NCI-H82 treated with DMSO at 0.1 percent for 48 hours (cell line): ENCODE measurements around the gene ZBTB32.
"Not testable (repeated sequence)": the region's sequence is repeated elsewhere in the genome, so short reads cannot be mapped to it uniquely, and the experiment has no call there.

ENCODE experiments used
- DNase-seq: peaks from one replicate; lab custom pipeline; 2025; ENCODE audit not compliant: unreplicated experiment; lab: John Stamatoyannopoulos, UW

Gene ZBTB32

DNA sequence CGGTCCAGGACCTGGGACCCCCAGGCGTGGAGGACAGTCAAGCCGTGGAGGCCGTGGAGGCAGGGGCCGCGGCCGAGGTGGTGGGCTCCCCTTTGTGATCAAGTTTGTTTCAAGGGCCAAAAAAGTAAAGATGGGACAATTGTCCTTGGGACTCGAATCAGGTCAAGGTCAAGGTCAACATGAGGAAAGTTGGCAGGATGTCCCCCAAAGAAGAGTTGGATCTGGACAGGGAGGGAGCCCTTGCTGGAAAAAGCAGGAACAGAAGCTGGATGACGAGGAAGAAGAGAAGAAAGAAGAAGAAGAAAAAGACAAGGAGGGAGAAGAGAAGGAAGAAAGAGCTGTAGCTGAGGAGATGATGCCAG lies 15.8 kb downstream of the ZBTB32 start:
- DNase-seq = no peak

DNA sequence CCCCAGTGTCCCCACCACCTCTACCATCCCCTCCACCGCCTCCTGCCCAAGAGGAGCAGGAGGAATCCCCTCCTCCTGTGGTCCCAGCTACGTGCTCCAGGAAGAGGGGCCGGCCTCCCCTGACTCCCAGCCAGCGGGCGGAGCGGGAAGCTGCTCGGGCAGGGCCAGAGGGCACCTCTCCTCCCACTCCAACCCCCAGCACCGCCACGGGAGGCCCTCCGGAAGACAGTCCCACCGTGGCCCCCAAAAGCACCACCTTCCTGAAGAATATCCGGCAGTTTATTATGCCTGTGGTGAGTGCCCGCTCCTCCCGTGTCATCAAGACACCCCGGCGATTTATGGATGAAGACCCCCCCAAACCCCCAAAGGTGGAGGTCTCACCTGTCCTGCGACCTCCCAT lies 16.3 kb downstream of the ZBTB32 start:
- DNase-seq = no peak

DNA sequence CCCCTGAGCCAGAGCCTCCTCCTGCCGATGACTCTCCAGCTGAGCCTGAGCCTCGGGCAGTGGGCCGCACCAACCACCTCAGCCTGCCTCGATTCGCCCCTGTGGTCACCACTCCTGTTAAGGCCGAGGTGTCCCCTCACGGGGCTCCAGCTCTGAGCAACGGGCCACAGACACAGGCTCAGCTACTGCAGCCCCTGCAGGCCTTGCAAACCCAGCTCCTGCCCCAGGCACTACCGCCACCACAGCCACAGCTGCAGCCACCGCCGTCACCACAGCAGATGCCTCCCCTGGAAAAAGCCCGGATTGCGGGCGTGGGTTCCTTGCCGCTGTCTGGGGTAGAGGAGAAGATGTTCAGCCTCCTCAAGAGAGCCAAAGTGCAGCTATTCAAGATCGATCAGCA lies 17.0 kb downstream of the ZBTB32 start:
- DNase-seq = no peak

- no peak for DNase-seq
Measured at GRCh38 chr19:35722461-35722860, 18.1 kb downstream of the ZBTB32 start.

GRCh38 chr19:35722897-35723296 lies 18.5 kb downstream of the ZBTB32 start:
- no peak for DNase-seq

DNA sequence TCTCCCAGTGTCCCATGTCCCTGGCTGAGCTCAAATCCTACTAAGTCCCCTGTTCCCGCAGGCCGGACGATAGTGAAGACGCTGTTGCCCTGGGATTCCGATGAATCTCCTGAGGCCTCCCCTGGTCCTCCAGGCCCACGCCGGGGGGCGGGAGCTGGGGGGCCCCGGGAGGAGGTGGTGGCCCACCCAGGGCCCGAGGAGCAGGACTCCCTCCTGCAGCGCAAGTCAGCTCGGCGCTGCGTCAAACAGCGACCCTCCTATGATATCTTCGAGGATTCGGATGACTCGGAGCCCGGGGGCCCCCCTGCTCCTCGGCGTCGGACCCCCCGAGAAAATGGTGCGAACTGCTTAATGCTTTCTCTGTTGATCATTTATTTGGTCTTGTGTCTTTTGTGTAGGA lies 19.3 kb downstream of the ZBTB32 start:
- no peak for DNase-seq

GRCh38 chr19:35724132-35724531 lies 19.8 kb downstream of the ZBTB32 start:
- DNase-seq = not testable (repeated sequence)

DNA sequence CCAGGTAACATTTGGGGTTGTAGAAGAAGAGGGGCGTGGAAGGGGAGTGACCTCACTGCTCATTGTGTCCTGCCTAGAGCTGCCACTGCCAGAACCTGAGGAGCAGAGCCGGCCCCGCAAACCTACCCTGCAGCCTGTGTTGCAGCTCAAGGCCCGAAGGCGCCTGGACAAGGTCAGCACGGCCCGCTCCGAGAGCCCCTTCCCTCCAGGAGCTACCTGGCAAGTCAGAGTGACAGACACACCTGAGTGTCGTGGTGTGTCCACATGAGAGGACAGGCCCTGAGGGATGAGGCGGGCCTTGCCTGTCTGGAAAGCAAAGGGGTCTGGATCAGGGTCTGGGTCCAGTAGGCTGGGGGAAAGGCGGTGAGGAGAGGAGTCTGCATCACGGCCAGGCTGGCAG lies 20.2 kb downstream of the ZBTB32 start:
- no peak for DNase-seq

DNA sequence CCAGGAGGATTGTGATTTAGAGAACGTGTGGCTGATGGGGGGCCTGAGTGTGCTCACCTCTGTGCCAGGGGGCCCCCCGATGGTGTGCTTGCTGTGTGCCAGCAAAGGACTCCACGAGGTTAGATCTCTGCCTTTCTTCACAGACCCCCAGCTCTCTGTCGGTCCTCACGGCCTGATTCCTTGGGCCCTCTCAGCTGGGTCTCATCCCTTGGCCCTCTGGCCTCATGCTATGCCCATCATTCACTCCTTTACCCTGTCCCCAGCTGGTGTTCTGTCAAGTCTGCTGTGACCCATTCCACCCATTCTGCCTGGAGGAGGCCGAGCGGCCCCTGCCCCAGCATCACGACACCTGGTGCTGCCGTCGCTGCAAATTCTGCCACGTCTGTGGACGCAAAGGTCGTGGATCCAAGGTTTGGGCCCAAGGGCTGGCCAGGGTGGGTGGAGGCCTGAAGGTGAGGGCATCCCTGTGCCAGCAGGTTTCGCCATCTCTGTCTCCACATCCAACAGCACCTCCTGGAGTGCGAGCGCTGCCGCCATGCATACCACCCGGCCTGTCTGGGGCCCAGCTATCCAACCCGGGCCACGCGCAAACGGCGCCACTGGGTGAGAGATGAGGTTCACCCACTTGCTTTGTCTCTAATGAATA lies 21.0 kb downstream of the ZBTB32 start:
- no peak for DNase-seq

- DNase-seq = no peak
Measured at GRCh38 chr19:35727053-35727955, 22.9 kb downstream of the ZBTB32 start.

GRCh38 chr19:35727956-35728706 lies 23.8 kb downstream of the ZBTB32 start:
- no peak for DNase-seq

- DNase-seq = no peak
Measured at GRCh38 chr19:35729021-35729420, 24.7 kb downstream of the ZBTB32 start.

DNA sequence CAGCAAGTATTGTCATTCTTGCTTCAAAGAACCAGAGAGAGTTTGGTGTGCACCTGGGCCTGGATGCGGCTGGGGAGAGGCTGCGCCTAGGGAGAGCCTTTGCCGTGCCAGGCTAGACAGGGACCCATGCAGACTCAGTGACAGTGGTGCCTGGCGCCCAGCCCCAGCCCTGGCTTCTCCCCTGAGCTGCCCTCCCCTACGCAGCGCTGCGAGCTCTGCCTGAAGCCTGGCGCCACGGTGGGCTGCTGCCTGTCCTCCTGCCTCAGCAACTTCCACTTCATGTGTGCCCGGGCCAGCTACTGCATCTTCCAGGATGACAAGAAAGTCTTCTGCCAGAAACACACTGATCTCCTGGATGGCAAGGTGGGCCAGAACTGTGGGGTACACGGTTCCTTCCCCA lies 25.4 kb downstream of the ZBTB32 start:
- DNase-seq = no peak

DNA sequence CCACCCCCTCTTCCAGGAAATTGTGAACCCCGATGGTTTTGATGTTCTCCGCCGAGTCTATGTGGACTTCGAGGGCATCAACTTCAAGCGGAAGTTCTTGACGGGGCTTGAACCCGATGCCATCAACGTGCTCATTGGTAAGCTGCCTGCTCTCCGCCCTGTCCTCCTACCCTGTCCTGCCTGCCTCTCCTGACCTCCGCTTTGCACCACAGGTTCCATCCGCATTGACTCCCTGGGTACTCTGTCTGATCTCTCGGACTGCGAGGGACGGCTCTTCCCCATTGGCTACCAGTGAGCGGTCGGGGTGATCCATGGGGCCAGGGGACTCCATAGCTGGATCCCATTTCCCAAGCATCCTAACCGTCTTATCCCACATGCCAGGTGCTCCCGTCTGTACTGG lies 26.0 kb downstream of the ZBTB32 start:
- no peak for DNase-seq

- no peak for DNase-seq
Measured at GRCh38 chr19:35731353-35731752, 27.0 kb downstream of the ZBTB32 start.

DNA sequence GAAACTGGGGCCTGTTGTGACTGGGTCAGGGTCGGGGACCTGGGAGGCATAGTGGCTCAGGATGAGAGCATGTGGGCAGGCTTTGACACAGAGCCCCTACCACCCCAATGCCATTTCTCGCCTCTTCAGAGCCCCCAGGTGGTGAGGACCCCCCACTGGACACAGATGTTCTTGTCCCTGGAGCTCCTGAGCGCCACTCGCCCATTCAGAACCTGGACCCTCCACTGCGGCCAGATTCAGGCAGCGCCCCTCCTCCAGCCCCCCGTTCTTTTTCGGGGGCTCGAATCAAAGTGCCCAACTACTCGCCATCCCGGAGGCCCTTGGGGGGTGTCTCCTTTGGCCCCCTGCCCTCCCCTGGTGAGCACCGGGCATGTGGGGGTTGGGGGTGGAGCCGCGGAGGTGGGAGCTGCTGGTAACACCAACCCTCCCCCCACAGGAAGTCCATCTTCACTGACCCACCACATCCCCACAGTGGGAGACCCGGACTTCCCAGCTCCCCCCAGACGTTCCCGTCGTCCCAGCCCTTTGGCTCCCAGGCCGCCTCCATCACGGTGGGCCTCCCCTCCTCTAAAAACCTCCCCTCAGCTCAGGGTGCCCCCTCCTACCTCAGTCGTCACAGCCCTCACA lies 27.5 kb downstream of the ZBTB32 start:
- DNase-seq = no peak

DNA sequence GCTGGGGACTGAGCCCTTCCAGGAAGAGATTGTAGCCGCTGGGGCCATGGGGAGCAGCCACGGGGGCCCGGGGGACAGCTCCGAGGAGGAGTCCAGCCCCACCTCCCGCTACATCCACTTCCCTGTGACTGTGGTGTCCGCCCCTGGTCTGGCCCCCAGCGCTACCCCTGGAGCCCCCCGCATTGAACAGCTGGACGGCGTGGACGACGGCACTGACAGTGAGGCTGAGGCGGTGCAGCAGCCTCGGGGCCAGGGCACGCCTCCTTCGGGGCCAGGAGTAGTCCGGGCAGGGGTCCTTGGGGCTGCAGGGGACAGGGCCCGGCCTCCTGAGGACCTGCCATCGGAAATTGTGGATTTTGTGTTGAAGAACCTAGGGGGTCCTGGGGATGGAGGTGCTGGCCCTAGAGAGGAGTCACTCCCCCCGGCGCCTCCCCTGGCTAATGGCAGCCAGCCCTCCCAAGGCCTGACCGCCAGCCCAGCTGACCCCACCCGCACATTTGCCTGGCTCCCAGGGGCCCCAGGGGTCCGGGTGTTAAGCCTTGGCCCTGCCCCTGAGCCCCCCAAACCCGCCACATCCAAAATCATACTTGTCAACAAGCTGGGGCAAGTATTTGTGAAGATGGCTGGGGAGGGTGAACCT lies 28.3 kb downstream of the ZBTB32 start:
- no peak for DNase-seq

- no peak for DNase-seq
Measured at GRCh38 chr19:35733180-35734125, 29.1 kb downstream of the ZBTB32 start.

DNA sequence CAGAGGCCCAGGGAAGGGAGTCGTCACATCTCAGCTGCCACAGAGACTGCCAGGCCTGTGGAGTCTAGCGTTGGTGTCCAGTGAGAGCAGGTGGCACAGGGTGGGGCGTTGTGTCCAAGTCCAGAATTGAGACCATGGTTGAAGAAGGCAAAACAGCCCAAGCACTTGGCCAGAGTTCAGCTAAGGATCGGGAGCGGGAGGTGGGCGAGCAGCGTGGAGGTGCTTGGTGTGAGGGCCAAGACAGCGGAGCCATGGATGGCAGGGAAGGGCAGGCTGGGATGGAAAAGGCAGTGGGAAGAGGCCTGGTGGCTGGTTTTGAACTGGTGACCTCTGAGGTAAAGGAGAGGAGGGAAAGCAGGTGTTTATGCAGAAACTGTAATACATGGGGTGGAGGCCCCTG lies 29.9 kb downstream of the ZBTB32 start:
- no peak for DNase-seq

DNA sequence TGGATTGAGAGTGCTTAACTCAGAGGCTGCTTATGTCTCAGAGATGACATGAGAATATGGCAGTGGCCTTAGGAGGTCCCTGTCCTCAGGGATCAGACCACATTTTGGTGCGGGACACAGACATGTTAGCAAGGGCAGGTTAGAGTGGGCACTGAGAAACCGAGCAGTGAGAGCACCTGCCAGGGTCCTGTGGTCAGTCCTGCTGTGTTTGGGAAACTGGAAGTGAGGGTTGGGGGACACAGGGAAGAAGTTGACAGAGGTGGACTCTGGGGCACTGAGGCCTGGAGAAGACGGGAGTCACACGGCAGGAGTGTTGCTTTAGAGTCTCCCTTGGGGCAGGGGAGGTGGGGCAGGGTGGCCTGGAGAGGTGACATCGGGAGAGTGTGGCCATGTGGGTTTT lies 30.5 kb downstream of the ZBTB32 start:
- DNase-seq = no peak
